ENCODE measurements around the gene JUN.

JUN gene

GRCh38 chr1:58783993-58784757, at the start of gene JUN:
Gene JUN (minus strand): TSS chr1:58784047. CDS start chr1:58783070, 977 bp downstream.
- Mint-ChIP-seq H3K4me3 (peak within 1 kb of the TSS; percentile 81), H3K4me1 (peaks cover 33% of the 10 kb centered on the region), H3K9me3 (peaks cover 12% of the 10 kb centered on the region), H3K27me3 (peaks cover 25% of the 10 kb centered on the region), H3K36me3 (peaks cover 32% of the 10 kb centered on the region), H3K27ac (peak within 1 kb of the TSS; percentile 95)
- CTCF ChIA-PET, result interaction anchor here (0.8 to 1.4 kb wide), 6 partner anchors 11 to 975 kb away, joined by 3 to 4 read pairs (median 3); no protein-coding TSS in a partner anchor
- DNase-seq, result peak; percentile 99

DNA sequence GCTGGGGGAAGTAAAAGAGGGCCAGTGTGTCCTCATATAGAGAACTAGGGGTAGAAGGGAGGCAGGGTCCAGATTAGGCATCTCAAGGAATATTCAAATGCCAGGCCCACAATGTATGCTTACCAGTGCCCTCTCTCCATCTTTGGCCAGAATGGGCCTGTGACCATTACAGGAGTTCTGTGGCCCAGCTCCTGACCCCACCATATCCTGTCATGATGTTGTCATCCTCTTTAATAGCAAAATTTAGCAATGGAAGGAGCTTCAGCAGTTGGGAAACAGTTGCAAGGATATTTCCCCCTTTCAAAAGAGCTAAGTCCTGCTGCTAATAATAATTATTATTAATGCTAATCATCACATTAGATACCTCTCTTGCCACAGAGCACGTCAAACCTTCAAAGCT, 49.3 kb upstream of the JUN start:
- H3K27me3 Mint-ChIP-seq, result peaks cover 7% of the 10 kb centered on the region
- DNase-seq, result no peak
- H3K4me1 Mint-ChIP-seq, result no peaks in the 10 kb centered on the region
- peaks cover 3% of the 10 kb centered on the region for H3K36me3 Mint-ChIP-seq
- H3K4me3 Mint-ChIP-seq, result no peak overlapping the region
- H3K27ac Mint-ChIP-seq, result no peak overlapping the region
- CTCF ChIA-PET, result no interaction called here
- H3K9me3 Mint-ChIP-seq, result peaks cover 7% of the 10 kb centered on the region

DNA sequence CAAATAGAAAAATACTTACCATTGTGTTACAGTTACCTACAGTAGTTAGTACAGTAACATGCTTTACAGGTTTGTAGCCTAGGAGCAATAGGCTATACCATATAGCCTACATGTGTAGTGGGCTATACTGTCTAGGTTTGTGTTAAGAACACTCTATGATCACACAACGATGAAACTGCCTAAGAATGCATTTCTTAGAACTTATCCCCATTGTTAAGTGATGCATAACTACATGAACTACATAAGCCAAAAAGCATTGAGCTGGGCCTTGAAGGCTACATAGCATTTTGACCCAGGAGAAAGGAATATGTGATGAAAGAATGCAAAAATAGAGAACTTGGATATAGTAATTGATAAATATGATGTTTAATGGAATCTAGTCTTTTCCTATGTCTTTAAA, 46.4 kb upstream of the JUN start:
- H3K9me3 Mint-ChIP-seq, result peaks cover 24% of the 10 kb centered on the region
- no peak overlapping the region for H3K27ac Mint-ChIP-seq
- H3K4me3 Mint-ChIP-seq, result no peak overlapping the region
- peaks cover 13% of the 10 kb centered on the region for H3K36me3 Mint-ChIP-seq
- no peaks in the 10 kb centered on the region for H3K4me1 Mint-ChIP-seq
- no peaks in the 10 kb centered on the region for H3K27me3 Mint-ChIP-seq
- no peak for DNase-seq
- CTCF ChIA-PET, result no interaction called here

- Mint-ChIP-seq H3K4me1 (no peaks in the 10 kb centered on the region), H3K27ac (no peak overlapping the region), H3K36me3 (peaks cover 13% of the 10 kb centered on the region), H3K4me3 (no peak overlapping the region), H3K9me3 (peaks cover 24% of the 10 kb centered on the region), H3K27me3 (no peaks in the 10 kb centered on the region)
- CTCF ChIA-PET, result no interaction called here
- no peak for DNase-seq
Measured at GRCh38 chr1:58829866-58830265, 46.0 kb upstream of the JUN start.

GRCh38 chr1:58827298-58827697, 43.5 kb upstream of the JUN start:
- CTCF ChIA-PET, result interaction anchor here (1.4 kb wide), 1 partner anchor 16 kb away, joined by 3 read pairs; no protein-coding TSS in a partner anchor
- peaks cover 24% of the 10 kb centered on the region for H3K9me3 Mint-ChIP-seq
- H3K4me3 Mint-ChIP-seq, result no peak overlapping the region
- no peaks in the 10 kb centered on the region for H3K4me1 Mint-ChIP-seq
- no peak overlapping the region for H3K27ac Mint-ChIP-seq
- DNase-seq, result no peak
- peaks cover 13% of the 10 kb centered on the region for H3K36me3 Mint-ChIP-seq
- H3K27me3 Mint-ChIP-seq, result no peaks in the 10 kb centered on the region

GRCh38 chr1:58824753-58825389, 41.0 kb upstream of the JUN start:
- CTCF ChIA-PET, result no interaction called here
- peaks cover 13% of the 10 kb centered on the region for H3K36me3 Mint-ChIP-seq
- H3K27me3 Mint-ChIP-seq, result peaks cover 10% of the 10 kb centered on the region
- peaks cover 24% of the 10 kb centered on the region for H3K9me3 Mint-ChIP-seq
- DNase-seq, result no peak
- H3K4me1 Mint-ChIP-seq, result no peaks in the 10 kb centered on the region
- H3K27ac Mint-ChIP-seq, result no peak overlapping the region
- no peak overlapping the region for H3K4me3 Mint-ChIP-seq

DNA sequence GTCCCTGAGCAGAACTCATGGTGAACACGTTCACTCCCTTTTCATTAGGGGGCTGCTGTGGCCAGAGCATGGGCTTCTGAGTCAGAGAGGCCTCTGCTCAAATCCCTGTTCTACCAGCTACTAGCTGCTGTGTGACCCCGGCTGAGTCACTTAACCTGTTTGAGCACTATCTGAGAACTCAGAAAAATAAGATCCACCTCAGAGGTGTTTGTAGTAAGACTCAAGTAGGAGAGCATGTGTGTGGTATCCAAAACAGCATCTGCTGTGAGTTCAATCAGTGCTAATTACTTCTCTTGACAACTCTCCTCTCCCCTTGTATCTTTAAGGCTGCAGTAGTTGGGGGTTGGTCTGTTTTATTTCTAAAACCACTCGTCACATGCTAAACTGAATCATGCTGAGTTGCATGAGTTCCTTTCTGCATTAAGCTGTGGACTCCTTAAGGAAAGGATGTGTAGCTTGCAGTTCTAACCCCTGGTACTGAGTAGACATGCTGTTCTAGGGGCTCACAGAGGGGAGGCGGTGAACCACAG, 39.7 kb upstream of the JUN start:
- Mint-ChIP-seq H3K9me3 (peaks cover 19% of the 10 kb centered on the region), H3K4me3 (no peak overlapping the region), H3K4me1 (no peaks in the 10 kb centered on the region), H3K36me3 (peaks cover 12% of the 10 kb centered on the region), H3K27ac (no peak overlapping the region), H3K27me3 (peaks cover 17% of the 10 kb centered on the region)
- CTCF ChIA-PET, result no interaction called here
- DNase-seq, result no peak

GRCh38 chr1:58821309-58821708, 37.5 kb upstream of the JUN start:
- Mint-ChIP-seq H3K27ac (no peak overlapping the region), H3K9me3 (peaks cover 4% of the 10 kb centered on the region), H3K4me1 (peaks cover 10% of the 10 kb centered on the region), H3K36me3 (no peaks in the 10 kb centered on the region), H3K4me3 (no peak overlapping the region), H3K27me3 (peaks cover 17% of the 10 kb centered on the region)
- no peak for DNase-seq
- CTCF ChIA-PET, result no interaction called here

GRCh38 chr1:58818976-58819375, 35.1 kb upstream of the JUN start:
- Mint-ChIP-seq H3K27me3 (peaks cover 17% of the 10 kb centered on the region), H3K4me1 (peaks cover 29% of the 10 kb centered on the region), H3K4me3 (no peak overlapping the region), H3K27ac (no peak overlapping the region), H3K36me3 (no peaks in the 10 kb centered on the region), H3K9me3 (no peaks in the 10 kb centered on the region)
- CTCF ChIA-PET, result no interaction called here
- DNase-seq, result no peak

DNA sequence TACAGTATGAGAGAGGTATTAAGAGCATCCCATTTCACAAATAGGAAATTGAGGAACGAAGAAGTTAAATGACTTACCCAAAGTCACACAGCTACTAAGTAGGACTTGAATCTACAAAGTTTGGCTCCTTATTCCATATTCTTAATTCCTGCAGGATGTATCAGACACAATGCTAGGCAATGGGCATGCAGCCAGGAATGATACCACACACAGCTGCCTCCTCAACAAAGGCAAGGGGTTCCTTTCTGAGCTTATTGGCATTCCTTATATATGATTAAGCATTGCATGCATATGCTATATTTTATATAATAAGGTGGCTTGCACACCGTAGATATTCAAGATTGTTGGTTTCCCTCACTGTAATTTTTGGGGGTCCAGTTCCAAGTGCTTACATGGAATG, 34.2 kb upstream of the JUN start:
- Mint-ChIP-seq H3K27me3 (peaks cover 17% of the 10 kb centered on the region), H3K36me3 (peaks cover 2% of the 10 kb centered on the region), H3K4me1 (peaks cover 38% of the 10 kb centered on the region), H3K9me3 (no peaks in the 10 kb centered on the region), H3K27ac (no peak overlapping the region), H3K4me3 (no peak overlapping the region)
- DNase-seq, result no peak
- CTCF ChIA-PET, result no interaction called here

DNA sequence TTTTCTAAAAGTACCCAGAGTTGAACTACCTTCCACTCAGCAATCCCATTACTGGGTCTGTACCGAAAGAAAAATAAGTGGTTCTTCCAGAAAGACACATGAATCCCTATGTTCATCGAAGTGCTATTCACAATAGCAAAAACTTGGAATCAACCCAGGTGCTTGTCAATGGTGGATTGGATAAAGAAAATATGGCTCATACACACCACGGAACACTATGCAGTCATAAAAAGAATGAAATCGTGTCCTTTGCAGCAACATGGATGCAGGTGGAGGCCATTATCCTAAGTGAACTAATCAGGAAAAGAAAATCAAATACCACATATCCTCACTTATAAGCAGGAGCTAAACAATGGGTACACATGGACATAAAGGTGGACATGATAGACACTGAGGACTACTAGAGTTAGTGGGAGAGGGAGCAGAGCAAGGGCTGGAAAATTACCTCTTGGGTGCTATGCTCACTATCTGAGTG, 32.9 kb upstream of the JUN start:
- H3K27me3 Mint-ChIP-seq, result peaks cover 17% of the 10 kb centered on the region
- peak overlapping the region; percentile 91 for H3K27ac Mint-ChIP-seq
- no peak for DNase-seq
- H3K9me3 Mint-ChIP-seq, result no peaks in the 10 kb centered on the region
- H3K36me3 Mint-ChIP-seq, result peaks cover 2% of the 10 kb centered on the region
- CTCF ChIA-PET, result interaction anchor here (1.4 to 1.7 kb wide), 2 partner anchors 125 to 882 kb away, joined by 3 to 4 read pairs; no protein-coding TSS in a partner anchor
- H3K4me1 Mint-ChIP-seq, result peaks cover 49% of the 10 kb centered on the region
- peak overlapping the region; percentile 81 for H3K4me3 Mint-ChIP-seq

GRCh38 chr1:58816072-58816746, 32.4 kb upstream of the JUN start:
- CTCF ChIA-PET, result interaction anchor here (1.4 to 1.7 kb wide), 2 partner anchors 126 to 883 kb away, joined by 3 to 4 read pairs; no protein-coding TSS in a partner anchor
- H3K9me3 Mint-ChIP-seq, result no peaks in the 10 kb centered on the region
- peaks cover 49% of the 10 kb centered on the region for H3K4me1 Mint-ChIP-seq
- peak overlapping the region; percentile 91 for H3K27ac Mint-ChIP-seq
- H3K4me3 Mint-ChIP-seq, result peak overlapping the region; percentile 81
- peaks cover 2% of the 10 kb centered on the region for H3K36me3 Mint-ChIP-seq
- H3K27me3 Mint-ChIP-seq, result peaks cover 14% of the 10 kb centered on the region
- peak; percentile 90 for DNase-seq

- no peak for DNase-seq
- peaks cover 12% of the 10 kb centered on the region for H3K27me3 Mint-ChIP-seq
- H3K36me3 Mint-ChIP-seq, result peaks cover 2% of the 10 kb centered on the region
- no peaks in the 10 kb centered on the region for H3K9me3 Mint-ChIP-seq
- CTCF ChIA-PET, result interaction anchor here (1.4 to 1.7 kb wide), 2 partner anchors 126 to 883 kb away, joined by 3 to 4 read pairs; no protein-coding TSS in a partner anchor
- H3K4me3 Mint-ChIP-seq, result peak overlapping the region; percentile 81
- H3K27ac Mint-ChIP-seq, result peak overlapping the region; percentile 91
- H3K4me1 Mint-ChIP-seq, result peaks cover 49% of the 10 kb centered on the region
Measured at GRCh38 chr1:58815686-58816071, 31.8 kb upstream of the JUN start.

DNA sequence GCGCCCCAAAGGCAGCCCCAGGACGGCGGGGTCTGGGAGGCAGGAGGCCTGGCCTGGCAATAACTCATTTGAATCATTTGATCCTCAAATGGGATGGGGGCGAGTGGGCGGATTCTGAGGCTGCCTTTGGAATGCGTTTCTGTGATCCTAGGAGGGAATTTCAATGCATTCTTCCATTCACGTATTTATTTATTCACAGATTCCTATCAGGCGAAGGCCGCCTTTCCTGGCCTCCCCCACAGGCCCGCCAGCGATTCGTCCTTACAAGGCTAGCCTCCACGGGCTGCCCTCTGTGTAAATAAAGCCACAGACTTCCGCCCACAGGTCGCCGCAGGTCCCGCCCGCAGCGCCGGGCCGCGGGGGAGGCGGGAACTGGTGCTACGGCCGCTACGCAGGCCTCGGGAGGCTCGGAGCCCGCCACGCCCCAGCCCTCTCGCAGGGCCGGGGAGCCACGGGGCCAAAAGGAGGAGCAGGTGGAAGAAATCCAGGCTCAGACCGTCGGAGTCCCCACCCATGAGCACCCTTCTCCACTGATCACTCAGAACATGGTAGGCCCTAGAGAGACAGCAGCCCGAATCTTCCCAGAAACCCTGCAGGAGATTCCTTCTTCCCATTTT, 31.3 kb upstream of the JUN start:
- Mint-ChIP-seq H3K9me3 (no peaks in the 10 kb centered on the region), H3K27me3 (peaks cover 10% of the 10 kb centered on the region), H3K27ac (peak overlapping the region; percentile 91), H3K4me3 (peak overlapping the region; percentile 81), H3K36me3 (peaks cover 2% of the 10 kb centered on the region), H3K4me1 (peaks cover 49% of the 10 kb centered on the region)
- CTCF ChIA-PET, result no interaction called here
- DNase-seq, result peak; percentile 59
